Astrocyte of the spinal cord (primary cell): ENCODE data around the gene DYSF.
A peak's percentile ranks its signal among the peaks of the same experiment; 100 is the strongest.

ENCODE experiments used
- DNase-seq: peaks from one replicate; pipeline ENCODE4 v3.0.0; 2011; ENCODE audit warnings: low read depth, low spot score
- H3K4me3 ChIP-seq: 2 replicates; pipeline ENCODE4 v1.5.1; 2011; ENCODE audit warnings: low read depth, mild to moderate bottlenecking, low read length, moderate library complexity
- CTCF ChIP-seq: IDR thresholded peaks from 2 replicates; pipeline ENCODE4 v1.5.1; 2012; ENCODE audit warnings: low read depth, mild to moderate bottlenecking, low read length, inconsistent platforms
- in situ Hi-C: cut with HindIII; loops from 2 replicates; pipeline ENCODE4 v1.10.0; 2017; ENCODE audit warnings: low sequenced_read_pairs

The DYSF gene

DNA sequence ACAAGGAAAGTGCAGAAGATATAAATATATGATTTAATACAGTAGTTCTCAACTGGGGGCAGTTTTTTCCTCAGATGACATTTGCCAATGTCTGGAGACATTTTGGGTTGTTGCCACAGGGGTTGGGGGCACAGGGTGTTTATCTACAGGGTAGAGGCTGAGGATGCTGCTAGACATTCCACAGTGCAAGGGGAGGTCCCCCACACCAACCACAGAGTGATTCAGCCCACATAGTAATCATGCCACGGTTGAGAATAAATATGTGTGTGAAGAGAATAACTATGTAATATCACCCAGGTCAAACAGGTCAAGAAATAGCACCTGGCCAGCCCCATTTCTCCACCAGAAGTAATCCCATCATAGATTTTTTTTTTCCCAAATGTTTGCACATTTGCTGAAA, 17.9 kb downstream of the DYSF start:
- peak; percentile 71 for DNase-seq
- H3K4me3 ChIP-seq: no peak overlapping the region
- in situ Hi-C loops: no loop called here
- no peak for TF ChIP-seq CTCF

DNA sequence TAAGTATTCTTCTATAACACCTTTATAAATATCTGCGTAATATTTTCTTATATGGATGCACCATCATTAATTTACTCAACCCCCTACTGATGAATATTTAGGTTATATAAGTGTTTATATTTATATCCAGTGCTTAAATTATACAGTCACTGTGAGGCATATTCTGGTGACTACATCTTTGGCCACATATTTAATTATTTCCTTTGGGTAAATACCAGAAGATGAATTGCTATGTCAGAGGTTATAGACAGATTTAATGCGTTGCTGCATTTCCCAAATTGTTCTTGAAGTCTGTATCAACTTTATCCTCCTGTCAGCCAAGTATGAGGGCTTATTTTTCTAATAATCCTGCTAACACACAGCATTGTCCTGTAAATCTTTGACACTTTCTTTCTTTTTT, 18.7 kb downstream of the DYSF start:
- no peak for TF ChIP-seq CTCF
- no peak overlapping the region for H3K4me3 ChIP-seq
- no peak for DNase-seq
- in situ Hi-C loops: no loop called here

DNA sequence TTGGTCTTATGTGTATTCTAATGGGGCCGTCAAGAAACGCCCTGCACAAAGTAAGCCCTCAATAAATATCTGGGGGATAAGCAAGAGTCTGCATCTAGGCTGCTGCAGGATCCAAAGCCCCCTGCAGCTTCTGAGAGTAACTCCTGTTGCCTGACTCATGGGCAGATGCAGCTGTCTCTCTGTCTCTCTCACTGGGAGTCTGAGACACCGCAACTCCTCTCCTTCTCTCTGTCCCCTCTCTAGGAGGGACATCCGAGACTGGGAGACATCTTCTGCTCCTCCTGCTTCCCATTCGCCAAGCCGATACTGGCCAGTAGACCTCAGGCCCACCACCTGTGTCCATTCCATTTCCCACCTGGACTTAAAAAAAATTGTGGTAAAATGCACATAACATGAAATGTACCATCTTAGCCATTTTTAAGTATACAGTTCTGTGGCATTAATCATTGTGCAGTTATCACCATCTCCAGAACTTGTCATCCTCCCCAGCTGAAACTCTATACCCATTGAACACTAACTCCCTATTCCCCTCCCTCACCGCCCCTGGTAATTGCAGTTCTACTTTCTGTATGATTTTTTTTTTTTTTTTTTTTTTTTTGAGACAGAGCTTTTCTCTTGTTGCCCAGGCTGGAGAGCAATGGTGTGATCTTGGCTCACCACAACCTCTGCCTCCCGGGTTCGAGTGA, 20.1 kb downstream of the DYSF start:
- TF ChIP-seq CTCF: no peak
- no peak overlapping the region for H3K4me3 ChIP-seq
- DNase-seq: peak; percentile 32
- in situ Hi-C loops: no loop called here

- no peak for TF ChIP-seq CTCF
- in situ Hi-C loops: no loop called here
Observed at GRCh38 chr2:71474116-71474743, 20.9 kb downstream of the DYSF start.

GRCh38 chr2:71474744-71475397, 21.5 kb downstream of the DYSF start:
- H3K4me3 ChIP-seq: no peak overlapping the region
- in situ Hi-C loops: no loop called here
- no peak for DNase-seq
- TF ChIP-seq CTCF: no peak

More at GRCh38 chr2:71474116-71474743, 20.9 kb downstream of the DYSF start:
- H3K4me3 ChIP-seq: no peak overlapping the region
- DNase-seq: no peak

GRCh38 chr2:71476495-71476894, 23.1 kb downstream of the DYSF start:
- in situ Hi-C loops: no loop called here
- TF ChIP-seq CTCF: no peak
- no peak overlapping the region for H3K4me3 ChIP-seq
- DNase-seq: no peak
